SKM-1 (cell line): Measurements from ENCODE around the gene DNAAF1.

Experiments
- DNase-seq: peaks from one replicate; lab custom pipeline; 2025; ENCODE audit not compliant: unreplicated experiment; lab: John Stamatoyannopoulos, UW

Gene DNAAF1

DNA sequence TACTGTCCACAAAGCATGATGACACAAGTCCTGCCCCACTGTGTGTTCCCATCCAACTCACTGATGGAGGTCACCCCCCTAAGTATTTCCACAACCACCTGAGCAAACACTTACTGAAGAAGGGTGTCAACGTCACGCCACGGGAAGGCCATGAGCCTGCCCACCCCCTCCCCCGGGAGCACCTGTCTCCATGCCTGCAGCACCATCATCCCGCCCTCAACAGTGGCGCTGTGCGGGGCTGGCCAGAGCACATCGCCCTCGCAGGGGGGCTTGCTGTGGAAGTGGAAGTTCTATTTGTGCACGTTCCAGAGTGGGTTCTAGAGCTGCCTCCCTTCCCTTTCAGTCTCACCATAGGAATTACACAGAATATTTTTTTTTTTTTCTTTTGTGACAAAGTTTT lies 24.1 kb upstream of the DNAAF1 start:
- no peak for DNase-seq

GRCh38 chr16:84124257-84125073 lies 20.6 kb upstream of the DNAAF1 start:
- DNase-seq, result no peak

- DNase-seq, result no peak
These were observed 14.0 kb upstream of the DNAAF1 start for GRCh38 chr16:84131117-84131516.

DNA sequence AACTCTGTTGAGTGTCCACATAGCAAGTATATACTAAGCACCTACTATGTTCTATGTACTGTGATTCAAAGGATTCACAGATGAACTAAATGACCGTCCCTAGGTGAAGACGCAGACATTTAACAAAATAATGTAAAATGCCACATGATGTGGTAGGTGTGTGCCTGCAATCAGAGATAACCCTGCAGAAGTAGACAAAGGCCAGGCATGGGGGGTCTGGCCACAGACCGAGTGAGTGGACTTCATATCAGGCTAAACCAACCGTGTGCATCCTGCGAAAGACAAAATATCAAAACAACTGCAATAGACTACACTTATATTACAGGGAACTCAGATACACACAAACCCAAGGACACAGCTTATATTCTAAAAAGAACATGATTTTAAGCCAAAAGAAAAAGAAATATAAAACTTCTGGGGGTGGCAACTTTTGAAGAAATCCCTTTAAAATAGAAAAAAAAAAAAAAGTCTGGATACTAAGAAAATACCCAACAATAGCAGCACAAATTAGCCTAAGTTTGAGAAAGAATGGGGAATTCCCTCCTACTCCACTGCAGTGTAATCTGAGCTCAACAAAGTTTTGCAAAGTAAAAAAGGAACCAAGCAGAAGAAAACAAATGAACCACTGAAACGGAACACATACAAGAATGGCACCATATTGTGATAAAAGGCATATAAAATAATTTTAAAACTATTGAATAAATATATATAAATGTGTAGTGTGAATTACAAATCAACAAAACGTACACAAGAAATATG lies 12.4 kb upstream of the DNAAF1 start:
- no peak for DNase-seq

- DNase-seq, result no peak
These were observed 8.6 kb upstream of the DNAAF1 start for GRCh38 chr16:84136331-84137125.

GRCh38 chr16:84137287-84137686 lies 7.8 kb upstream of the DNAAF1 start:
- no peak for DNase-seq

DNA sequence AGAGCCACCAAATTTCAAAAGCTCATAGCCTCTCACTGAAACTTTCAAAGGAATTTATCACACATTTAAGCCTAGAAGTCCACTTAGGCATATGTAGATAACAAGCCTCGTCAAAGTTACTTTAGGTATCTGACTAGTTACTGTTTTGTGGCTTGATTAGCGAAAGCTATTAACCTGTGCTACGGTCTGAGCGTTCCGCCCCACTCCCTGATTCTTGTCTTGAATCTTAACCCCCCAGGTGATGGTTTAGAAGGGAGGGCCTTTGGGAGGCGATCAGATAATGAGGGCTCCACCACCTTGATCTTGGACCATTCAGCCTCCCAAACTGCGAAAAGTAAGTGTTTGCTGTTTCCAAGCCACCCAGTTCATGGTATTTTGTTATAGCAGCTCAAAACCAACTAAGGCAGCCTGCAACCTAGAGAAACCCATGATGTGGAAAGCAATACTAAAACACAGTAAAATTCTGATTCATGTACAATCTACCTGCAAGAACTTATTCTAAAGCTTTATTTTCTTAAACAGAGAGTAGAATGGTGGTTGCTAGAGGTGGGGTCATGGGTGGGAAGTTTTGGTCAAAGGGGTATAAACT lies 7.2 kb upstream of the DNAAF1 start:
- DNase-seq, result no peak

DNA sequence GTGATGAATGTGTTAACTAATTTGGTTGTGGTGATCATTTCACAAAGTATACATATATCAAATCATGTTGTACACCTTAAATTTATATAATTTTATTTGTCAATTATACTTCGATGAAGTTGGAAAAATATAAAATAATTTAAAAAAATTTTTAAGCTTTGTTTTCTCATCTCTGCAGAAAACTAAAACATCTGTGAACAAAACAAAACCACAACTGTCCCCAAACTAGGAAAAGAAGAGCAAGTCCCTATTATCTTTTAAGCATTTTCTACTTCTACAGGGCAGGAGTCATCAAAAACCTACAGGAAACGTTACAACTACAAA lies 6.6 kb upstream of the DNAAF1 start:
- no peak for DNase-seq

DNA sequence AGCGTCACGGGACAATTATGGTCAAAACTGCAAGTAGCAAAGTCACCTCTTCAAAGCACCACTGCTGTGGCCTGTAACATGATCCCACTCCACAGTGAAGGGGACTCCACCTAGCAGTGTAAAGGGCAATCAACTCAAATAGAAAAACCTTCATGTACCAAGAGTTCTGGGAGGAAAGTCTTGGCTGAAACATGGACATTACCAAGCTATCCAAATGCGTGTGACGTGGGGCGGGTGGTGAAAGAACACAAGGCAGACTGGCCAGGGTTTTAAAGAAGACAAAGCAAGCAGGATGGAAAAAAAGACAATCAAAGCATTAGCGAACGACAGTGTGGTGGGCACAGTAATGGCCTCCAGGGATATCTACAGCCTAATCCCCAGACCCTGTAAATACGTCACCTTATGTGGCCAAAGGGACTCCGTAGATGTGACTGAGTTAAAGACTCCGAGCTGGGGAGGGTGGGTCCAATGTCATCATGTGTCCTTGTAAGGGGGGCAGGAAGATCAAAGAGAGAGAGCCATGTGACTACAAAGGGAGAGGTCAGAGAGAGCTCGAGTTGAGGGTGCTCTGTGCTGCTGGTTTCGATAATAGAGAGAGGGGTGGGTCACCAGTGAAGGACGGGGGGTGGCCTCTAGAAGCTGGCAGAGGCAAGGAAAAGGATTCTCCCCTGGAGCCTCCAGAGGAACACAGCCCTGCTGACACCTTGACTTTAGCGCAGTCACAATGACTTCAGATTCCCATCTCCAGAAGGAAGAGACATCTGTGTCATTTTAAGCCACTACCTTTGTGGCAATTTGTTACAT lies 6.1 kb upstream of the DNAAF1 start:
- DNase-seq, result no peak

- no peak for DNase-seq
These were observed 5.4 kb upstream of the DNAAF1 start for GRCh38 chr16:84139628-84140258.

DNA sequence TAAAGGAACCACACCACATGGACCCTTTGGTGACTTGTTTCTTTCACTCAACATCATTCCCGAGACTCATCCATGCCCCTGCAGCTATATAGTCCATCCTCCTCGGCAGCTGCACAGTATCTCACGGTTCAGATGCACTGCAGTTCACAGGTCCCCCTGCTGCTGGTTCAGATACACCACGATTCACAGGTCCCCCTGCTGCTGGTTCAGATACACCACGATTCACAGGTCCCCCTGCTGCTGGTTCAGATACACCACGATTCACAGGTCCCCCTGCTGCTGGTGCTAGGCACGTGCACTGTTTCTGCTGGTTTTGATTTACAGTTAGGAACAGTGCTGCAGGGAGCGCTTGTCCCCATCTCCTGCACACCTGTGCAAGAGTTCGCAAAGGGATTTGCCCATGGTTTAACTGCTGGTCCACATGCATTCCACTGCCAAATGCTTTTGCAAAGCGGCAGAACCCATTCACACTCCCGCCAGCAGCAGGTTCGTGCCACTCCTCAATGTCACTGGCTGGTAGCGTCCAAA lies 3.9 kb upstream of the DNAAF1 start:
- no peak for DNase-seq

DNA sequence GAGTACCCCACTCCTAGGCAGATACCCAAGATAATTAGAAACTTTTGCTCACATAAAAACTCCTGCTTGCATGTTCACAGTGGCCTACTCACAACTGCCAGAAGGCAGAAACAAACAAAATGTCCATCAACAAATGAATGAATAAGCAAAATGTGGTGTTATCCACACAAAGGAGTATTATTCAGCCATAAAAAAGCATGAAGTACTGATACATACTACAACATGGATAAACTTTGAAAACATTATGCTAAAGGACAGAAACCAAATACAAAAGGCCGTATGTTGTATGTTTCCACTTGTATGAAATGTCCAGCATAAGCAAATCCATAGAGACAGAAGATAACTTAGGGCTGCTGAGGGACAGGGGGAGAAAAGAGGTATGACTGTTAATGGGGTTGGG lies 2.0 kb upstream of the DNAAF1 start:
- DNase-seq, result no peak

- no peak for DNase-seq
These were observed 1.3 kb upstream of the DNAAF1 start for GRCh38 chr16:84143784-84144199.

DNA sequence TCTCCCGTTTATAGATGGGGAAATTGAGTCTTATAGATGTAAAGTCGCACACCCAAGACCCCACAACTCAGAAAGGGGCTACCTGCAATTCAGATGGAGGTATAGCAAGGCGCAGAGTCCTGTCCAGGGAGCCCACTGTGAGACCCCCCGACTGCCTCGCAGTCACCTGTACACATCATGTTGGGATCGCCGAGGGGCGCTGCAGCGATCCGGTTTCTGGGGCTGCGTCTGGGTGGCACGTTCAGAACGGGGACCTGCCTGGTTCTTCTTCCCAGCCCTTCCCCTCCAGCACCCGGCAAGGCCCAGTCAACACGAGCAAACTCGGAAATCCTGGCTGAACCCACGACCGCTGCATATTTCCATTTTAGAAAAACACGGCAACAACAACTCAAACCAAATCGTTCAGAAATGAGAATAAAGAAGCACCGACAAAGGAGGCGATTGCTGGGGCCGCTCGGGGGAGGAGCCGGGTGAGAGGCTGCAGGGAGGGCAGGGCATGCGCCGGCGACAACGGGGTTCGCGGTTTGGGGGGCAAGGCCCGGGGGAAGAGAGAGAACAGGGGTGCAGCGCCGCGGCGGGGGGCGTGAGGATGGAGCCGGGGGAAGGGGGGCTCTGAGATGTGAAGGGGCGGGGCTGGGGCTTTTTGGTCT lies 774 bp upstream of the DNAAF1 start:
- no peak for DNase-seq

DNA sequence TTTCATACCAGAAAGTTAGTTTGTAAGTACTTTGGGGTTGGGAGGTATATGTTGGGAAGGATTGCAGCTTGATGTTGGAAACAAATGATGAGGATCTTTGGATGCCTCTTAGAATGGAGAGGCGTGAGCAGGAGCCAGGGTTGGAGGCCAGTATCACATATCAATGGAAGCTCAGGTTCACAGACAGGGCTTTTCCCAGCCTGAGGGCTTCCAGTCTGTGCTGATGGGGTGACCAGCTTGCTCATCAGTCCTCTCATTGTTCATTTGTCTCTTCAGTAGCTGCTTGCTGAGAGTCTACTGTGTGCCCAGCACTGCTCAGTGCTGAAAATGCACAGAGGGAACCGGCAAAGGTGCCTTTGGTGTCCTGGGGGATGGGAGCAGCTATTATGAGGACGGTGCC lies 5.8 kb downstream of the DNAAF1 start:
- no peak for DNase-seq

- DNase-seq, result no peak
These were observed 8.6 kb downstream of the DNAAF1 start for GRCh38 chr16:84153660-84154214.

DNA sequence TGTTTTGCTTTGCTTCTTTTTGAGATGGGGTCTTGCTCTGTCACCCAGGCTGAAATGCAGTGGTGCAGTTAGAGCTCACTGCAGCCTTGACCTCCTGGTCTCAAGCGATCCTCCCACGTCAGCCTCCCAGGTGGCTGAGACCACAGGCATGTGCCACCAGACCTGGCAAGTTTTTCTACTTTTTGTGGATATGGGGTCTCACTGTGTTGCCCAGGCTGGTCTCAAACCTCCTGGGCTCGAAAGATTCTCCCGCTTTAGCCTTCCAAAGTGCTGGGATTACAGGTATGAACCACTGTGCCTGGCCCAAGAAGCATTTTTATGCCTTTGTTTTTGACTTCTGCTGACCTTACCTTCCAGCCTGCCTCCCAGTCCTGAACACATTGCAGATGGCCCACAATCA lies 10.1 kb downstream of the DNAAF1 start:
- DNase-seq, result no peak

DNA sequence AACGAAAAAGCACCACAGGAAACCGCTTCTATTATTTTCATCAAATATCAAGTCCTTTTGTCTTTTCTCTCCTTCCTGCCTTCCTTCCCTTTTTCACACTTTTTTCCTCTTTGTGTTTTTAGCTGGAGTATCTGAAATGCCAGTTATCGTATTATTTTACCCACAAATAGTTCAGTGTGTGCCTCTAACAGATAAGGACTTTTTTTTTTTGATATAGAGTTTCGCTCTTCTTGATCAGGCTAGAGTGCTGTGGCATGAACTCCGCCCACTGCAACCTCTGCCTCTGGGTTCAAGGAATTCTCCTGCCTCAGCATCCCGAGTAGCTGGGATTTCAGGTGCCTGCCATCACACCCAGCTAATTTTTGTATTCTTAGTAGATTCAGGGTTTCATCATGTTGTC lies 10.7 kb downstream of the DNAAF1 start:
- DNase-seq, result no peak

DNA sequence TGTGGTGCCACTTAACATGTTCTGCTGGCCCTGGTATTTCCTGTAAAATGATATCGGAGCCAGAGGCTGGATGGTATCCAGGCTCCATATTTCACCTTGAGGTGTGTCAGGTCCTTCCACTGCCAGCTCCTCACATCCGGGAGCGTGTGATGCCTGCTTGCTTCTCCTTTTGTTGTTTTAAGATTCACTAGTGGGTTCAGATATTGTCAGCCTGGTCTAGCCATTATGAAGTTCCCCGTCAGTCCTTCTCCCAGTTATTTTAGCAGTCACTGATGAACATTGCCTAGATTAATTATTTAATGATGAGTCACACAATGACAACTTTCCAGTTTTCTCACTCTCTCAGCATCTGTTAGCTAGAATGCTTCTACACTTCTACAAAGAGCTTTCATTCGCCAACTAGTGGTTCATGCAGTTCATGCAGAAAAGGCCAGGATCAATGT lies 11.3 kb downstream of the DNAAF1 start:
- no peak for DNase-seq
